ENCODE results near the gene COA3. TPM values are rescaled to one million over a fixed set of nuclear protein-coding genes. Genes with fewer than 3 reads are reported as not detected.
A peak's percentile ranks its signal among the peaks of the same experiment; 100 is the strongest.

Gene COA3
- total and polyA plus RNA-seq, 7 donors = 73.4 to 382 (median 100) TPM

GRCh38 chr17:42832213-42832933 lies 33.9 kb upstream of the COA3 start:
- peaks cover 12 to 27% (median 13%) of the 10 kb centered on the region in 4 donors for H3K36me3 ChIP-seq
- H3K9me3 ChIP-seq = no peaks in the 10 kb centered on the region
- H3K4me3 ChIP-seq = peak overlapping the region; percentile 67 to 88 (median 84)
- no peaks in the 10 kb centered on the region for H3K27me3 ChIP-seq
- H3K27ac ChIP-seq = peak overlapping the region; percentile 83 to 94 (median 86)
- H3K4me1 ChIP-seq = peaks cover 0 to 26% (median 16%) of the 10 kb centered on the region in 4 donors
- TF ChIP-seq CTCF (IDR thresholded peaks at IDR 0.05) = peak in 1 of 4 experiments; percentile 4
- TF ChIP-seq POLR2A (IDR thresholded peaks at IDR 0.05) = no peak
- WGBS, 2 donors = 41 to 53% methylated on average over 9 of the region's 9 CpGs
- no peak for DNase-seq
- intact Hi-C loops (cut with DNase I) = no loop called here

GRCh38 chr17:42830971-42831370 lies 32.5 kb upstream of the COA3 start:
- Histone ChIP-seq H3K4me3 (no peak overlapping the region), H3K9me3 (no peaks in the 10 kb centered on the region), H3K27me3 (no peaks in the 10 kb centered on the region), H3K27ac (no peak overlapping the region), H3K36me3 (peaks cover 0 to 13% (median 4%) of the 10 kb centered on the region in 4 donors), H3K4me1 (peaks cover 0 to 26% (median 16%) of the 10 kb centered on the region in 4 donors)
- intact Hi-C loops (cut with DNase I) = no loop called here
- TF ChIP-seq POLR2A (IDR thresholded peaks at IDR 0.05) = no peak
- no peak for TF ChIP-seq CTCF (IDR thresholded peaks at IDR 0.05)
- no peak for TF ChIP-seq EP300 (IDR thresholded peaks at IDR 0.05)
- DNase-seq = no peak

- intact Hi-C loops (cut with DNase I) = loop anchor here (10.0 kb wide), 1 partner anchor 253 kb away; the partner anchor contains the start of gene PSMC3IP
- H3K4me1 ChIP-seq = peaks cover 0 to 21% (median 18%) of the 10 kb centered on the region in 4 donors
- H3K27me3 ChIP-seq = no peaks in the 10 kb centered on the region
- no peak overlapping the region for H3K27ac ChIP-seq
- H3K36me3 ChIP-seq = peaks cover 0 to 1% (median 0%) of the 10 kb centered on the region in 4 donors
- TF ChIP-seq POLR2AphosphoS5 (IDR thresholded peaks at IDR 0.05) (no peak), POLR2A (IDR thresholded peaks at IDR 0.05) (no peak), EP300 (IDR thresholded peaks at IDR 0.05) (no peak), CTCF (IDR thresholded peaks at IDR 0.05) (no peak)
- H3K4me3 ChIP-seq = no peak overlapping the region
- no peak for DNase-seq
- no peaks in the 10 kb centered on the region for H3K9me3 ChIP-seq
- 90 to 98% methylated on average over 1 of the region's 1 CpG for WGBS, 2 donors
Observed at GRCh38 chr17:42827472-42827871, 29.0 kb upstream of the COA3 start.

- Histone ChIP-seq H3K36me3 (peaks cover 20 to 64% (median 37%) of the 10 kb centered on the region in 4 donors), H3K27me3 (no peaks in the 10 kb centered on the region), H3K9me3 (no peaks in the 10 kb centered on the region), H3K4me1 (peaks cover 0 to 21% (median 18%) of the 10 kb centered on the region in 4 donors), H3K27ac (no peak overlapping the region), H3K4me3 (no peak overlapping the region)
- DNase-seq = no peak
- no peak for TF ChIP-seq POLR2AphosphoS5 (IDR thresholded peaks at IDR 0.05)
- TF ChIP-seq EP300 (IDR thresholded peaks at IDR 0.05) = no peak
- TF ChIP-seq CTCF (IDR thresholded peaks at IDR 0.05) = no peak
- no peak for TF ChIP-seq POLR2A (IDR thresholded peaks at IDR 0.05)
- intact Hi-C loops (cut with DNase I) = loop anchor here (5.0 to 10.0 kb wide), 2 partner anchors 99 to 246 kb away; partner anchors contain the start of gene PSMC3IP
- 91 to 96% methylated on average over 7 of the region's 7 CpGs for WGBS, 2 donors
Observed at GRCh38 chr17:42821176-42821575, 22.7 kb upstream of the COA3 start.

All from sigmoid colon (tissue), 7 donors.